GM19455 (cell line): ENCODE results near the gene USP32.

Source experiments
- ATAC-seq: cut with Tn5 transposase; IDR thresholded peaks from one replicate; pipeline ENCODE4 v1.9.1; 2021; ENCODE audit not compliant: unreplicated experiment

Gene USP32

GRCh38 chr17:60138769-60139437 lies 253.0 kb downstream of the USP32 start:
- no peak for ATAC-seq

- no peak for ATAC-seq
Measured at GRCh38 chr17:60137731-60138130, 254.2 kb downstream of the USP32 start.

GRCh38 chr17:60135951-60136666 lies 255.8 kb downstream of the USP32 start:
- no peak for ATAC-seq

- peak; percentile 83 for ATAC-seq
Measured at GRCh38 chr17:60135151-60135950, 256.6 kb downstream of the USP32 start.

- no peak for ATAC-seq
Measured at GRCh38 chr17:60134396-60135150, 257.4 kb downstream of the USP32 start.

- no peak for ATAC-seq
Measured at GRCh38 chr17:60130466-60130865, 261.5 kb downstream of the USP32 start.

GRCh38 chr17:60129164-60129563 lies 262.8 kb downstream of the USP32 start:
- ATAC-seq = no peak
